ENCODE measurements around the gene ZDHHC11. TPM values are rescaled to one million over a fixed set of nuclear protein-coding genes. Genes with fewer than 3 reads are reported as not detected.
A peak's percentile ranks its signal among the peaks of the same experiment; 100 is the strongest.

Gene ZDHHC11
- total and polyA plus RNA-seq, 2 of the 4 experiments (the other 2 are of a cell fraction): 0.36 to 1.6 TPM

GRCh38 chr5:757931-758697 lies 92.7 kb downstream of the ZDHHC11 start:
- TF ChIP-seq MXI1 (IDR thresholded peaks at IDR 0.05; ENCODE audit: borderline replicate concordance, low read depth, low read length) (no peak), CTCF (conservative IDR thresholded peaks at IDR 0.05; ENCODE audit: low read depth, low read length) (no peak), RCOR1 (IDR thresholded peaks at IDR 0.05; ENCODE audit: insufficient replicate concordance, low read length) (no peak), ELK1 (IDR thresholded peaks at IDR 0.05; ENCODE audit: borderline replicate concordance, low read depth, low read length) (no peak), CHD1 (IDR thresholded peaks at IDR 0.05; ENCODE audit: low read depth, low read length) (no peak), RFX5 (IDR thresholded peaks at IDR 0.05; ENCODE audit: low read depth, low read length) (no peak), MAZ (IDR thresholded peaks at IDR 0.05; ENCODE audit: borderline replicate concordance, low read depth, low read length) (no peak), NFE2L2 (IDR thresholded peaks at IDR 0.05; ENCODE audit: low read depth, low read length) (no peak), MAFK (IDR thresholded peaks at IDR 0.05; ENCODE audit: low read depth, low read length) (no peak), POLR2A (IDR thresholded peaks at IDR 0.05; ENCODE audit: low read depth, low read length) (no peak), BHLHE40 (IDR thresholded peaks at IDR 0.05; ENCODE audit: low read depth, low read length) (no peak), USF2 (IDR thresholded peaks at IDR 0.05; ENCODE audit: low read depth, low read length) (no peak), FOS (IDR thresholded peaks at IDR 0.05; ENCODE audit: low read depth, low read length) (no peak), SMC3 (IDR thresholded peaks at IDR 0.05; ENCODE audit: low read depth, low read length) (no peak), RAD21 (IDR thresholded peaks at IDR 0.05; ENCODE audit: low read length) (no peak), CEBPB (IDR thresholded peaks at IDR 0.05; ENCODE audit: low read depth, low read length) (no peak)
- no peak overlapping the region for H3K18ac ChIP-seq (ENCODE audit: low read depth, low read length)
- no peak overlapping the region for H3K23ac ChIP-seq (ENCODE audit: low read depth, low read length)
- H4K91ac ChIP-seq (ENCODE audit: insufficient read depth, low read depth, low read length): no peak overlapping the region
- intact Hi-C loops (cut with micrococcal nuclease) (no loop called here), dilution Hi-C loops (cut with HindIII; ENCODE audit: low sequenced_read_pairs, unreplicated experiment) (no loop called here), in situ Hi-C loops (cut with MboI; ENCODE audit: low sequenced_read_pairs) (no loop called here)
- H4K20me1 ChIP-seq (ENCODE audit: insufficient read depth, low read length): no peaks in the 10 kb centered on the region
- no peak overlapping the region for H2BK120ac ChIP-seq (ENCODE audit: low read depth, low read length)
- H3K9me1 ChIP-seq (ENCODE audit: insufficient read depth, low read length): no peaks in the 10 kb centered on the region; the same call in 1 of the 2 replicates
- no peak overlapping the region for H3K9ac ChIP-seq (ENCODE audit: low read depth, low read length)
- no peak for DNase-seq
- ChIA-PET POLR2A (ENCODE audit: unreplicated experiment) (no interaction called here), CTCF (interaction anchor here (1.2 kb wide), 1 partner anchor 312 kb away, joined by 3 read pairs; no protein-coding TSS in a partner anchor)
- no peak for ATAC-seq (ENCODE audit: low read depth)
- no peak overlapping the region for H2BK15ac ChIP-seq (ENCODE audit: low read depth, low read length)
- H2AFZ ChIP-seq (replicated peaks; ENCODE audit: low read length, poor library complexity): peak overlapping the region; percentile 8
- no peaks in the 10 kb centered on the region for H3K4me1 ChIP-seq (ENCODE audit: control insufficient read depth, insufficient read depth, low read length)
- no peaks in the 10 kb centered on the region for H3K36me3 ChIP-seq (ENCODE audit: control insufficient read depth, insufficient read depth, low read length)
- no peaks in the 10 kb centered on the region for H3K79me1 ChIP-seq (ENCODE audit: low read depth in 1 of 2, low read length in 2 of 2)
- H3K27me3 ChIP-seq (ENCODE audit: control insufficient read depth, insufficient read depth, low read length): peaks cover 36% of the 10 kb centered on the region
- H2BK5ac ChIP-seq (ENCODE audit: low read depth, low read length, poor library complexity, severe bottlenecking): no peak overlapping the region
- H3K27ac ChIP-seq (ENCODE audit: insufficient read depth, low read length): no peak overlapping the region
- BruUV-seq (replicated peaks): no TSS peak
- H4K5ac ChIP-seq (ENCODE audit: low read depth, low read length): no peak overlapping the region
- H3K4me2 ChIP-seq (ENCODE audit: low read depth, low read length): no peak overlapping the region
- no peak overlapping the region for H2BK20ac ChIP-seq (ENCODE audit: low read depth, low read length)
- WGBS, 2 experiments (ENCODE audit: extremely low coverage in 2 of 2, insufficient read length in 1 of 2): 57% methylated on average over 20 of the region's 21 CpGs; no CpG with 5 or more reads in 1 of the 2 experiments
- H4K8ac ChIP-seq (ENCODE audit: low read depth in 2 of 2, low read length in 2 of 2): no peak overlapping the region
- no peak overlapping the region for H3K4me3 ChIP-seq (ENCODE audit: insufficient read depth, low read depth, low read length)
- H2AK5ac ChIP-seq (ENCODE audit: low read depth, low read length): no peak overlapping the region
- no peaks in the 10 kb centered on the region for H3K9me3 ChIP-seq (ENCODE audit: control insufficient read depth, insufficient read depth, low read length)
- H3K4ac ChIP-seq (ENCODE audit: low read depth, low read length): no peak overlapping the region
- no peak overlapping the region for H3K14ac ChIP-seq (replicated peaks; ENCODE audit: low read depth, low read length)
- no peak overlapping the region for H3K56ac ChIP-seq (ENCODE audit: extremely low read depth, insufficient read depth, low read length)
- peak overlapping the region; percentile 33 for H2AK9ac ChIP-seq (replicated peaks; ENCODE audit: low read depth, low read length, poor library complexity)
